K562 (cell line): ENCODE data around the gene MAML3. TPM values are rescaled to one million over a fixed set of nuclear protein-coding genes. Genes with fewer than 3 reads are reported as not detected.
A peak's percentile ranks its signal among the peaks of the same experiment; 100 is the strongest.

Source experiments
- ATAC-seq: fragments of 200-7000 bp; cut with Tn5 transposase; 3 replicates; pipeline ENCODE4 v1.9.1; 2020; ENCODE audit warnings: moderate library complexity
- BruUV-seq: library from RNA; stranded (reverse); fragments of 400-500 nt; replicated peaks from 2 replicates; lab custom pipeline; 2021; lab: Mats Ljungman, UMichigan
- CTCF ChIA-PET: fragments of 300-600 bp; formaldehyde crosslinking; extraction: SDS; loops from one replicate; lab custom pipeline; 2021; ENCODE audit warnings: low intra/inter-chr PET ratio; lab: Yijun Ruan, JAX
- POLR2A ChIA-PET: fragments of 300-600, 350-650 bp; sonication (Branson Sonifier 250); formaldehyde crosslinking; extraction: SDS; loops from one replicate; lab custom pipeline; 2021; ENCODE audit warnings: antibody characterized with exemption, inconsistent platforms; lab: Yijun Ruan, JAX
- DNase-seq, 4 experiments: peaks; one replicate each; pipeline versions ENCODE4 v3.0.0 to v3.0.0-alpha.2; 2011 to 2018; ENCODE audit warnings: low spot score in 3 of 4, mixed read lengths in 3 of 4; ENCODE audit errors: extremely low read depth in 1 of 4
- FAIRE-seq: peaks from 2 replicates; lab custom pipeline; 2011; peaks lifted over from hg19 to GRCh38; lab: Jason Lieb, UNC
- H2AFZ ChIP-seq: 2 replicates; pipeline ENCODE4 v1.6.0; 2011; ENCODE audit warnings: low read depth, low read length, control low read depth, inconsistent platforms
- H3K27ac ChIP-seq: fragments of 200-600 bp; 3 replicates; pipeline ENCODE4 v1.8.0; 2011; ENCODE audit warnings: low read depth, mild to moderate bottlenecking, control low read depth, inconsistent platforms, low read length, moderate library complexity, mixed read lengths; ENCODE audit errors: extremely low read depth
- H3K27me3 ChIP-seq, 2 experiments: fragments of 300-600 bp in 1 of 2; 2 replicates in 1 of 2; 3 replicates in 1 of 2; pipeline versions ENCODE4 v1.6.0 to v1.8.0; 2011; ENCODE audit warnings: inconsistent platforms in 2 of 2, low read length in 2 of 2, mild to moderate bottlenecking in 1 of 2, mixed read lengths in 1 of 2, moderate library complexity in 1 of 2; ENCODE audit not compliant: control insufficient read depth in 2 of 2, insufficient read depth in 2 of 2
- H3K36me3 ChIP-seq: fragments of 300-600 bp; 3 replicates; pipeline ENCODE4 v1.8.0; 2011; ENCODE audit warnings: mild to moderate bottlenecking, low read length, inconsistent platforms; ENCODE audit not compliant: control insufficient read depth, insufficient read depth
- H3K4me1 ChIP-seq, 2 experiments: fragments of 200-600 bp in 1 of 2; replicated peaks in 1 of 2; 2 replicates in 1 of 2; 3 replicates in 1 of 2; pipeline versions ENCODE4 v1.5.1 to v1.8.0; 2011; ENCODE audit warnings: inconsistent platforms in 2 of 2, low read length in 2 of 2, mild to moderate bottlenecking in 1 of 2, mixed read lengths in 1 of 2, moderate library complexity in 1 of 2; ENCODE audit not compliant: control insufficient read depth in 2 of 2, insufficient read depth in 2 of 2
- H3K4me2 ChIP-seq: 2 replicates; pipeline ENCODE4 v1.6.1; 2011; ENCODE audit warnings: low read length, control low read depth, inconsistent platforms, mixed read lengths; ENCODE audit not compliant: insufficient read depth
- H3K4me3 ChIP-seq: fragments of 200-600 bp; sonication (generic), shearing (Covaris generic); 2 replicates; pipeline ENCODE4 v1.5.1; 2016; ENCODE audit warnings: control low read depth, inconsistent platforms
- H3K79me2 ChIP-seq: fragments of 200-600 bp; 3 replicates; pipeline ENCODE4 v1.8.0; 2011; ENCODE audit warnings: low read length, inconsistent platforms; ENCODE audit not compliant: control insufficient read depth, insufficient read depth
- H3K9ac ChIP-seq, 2 experiments: 2 replicates each; pipeline versions ENCODE4 v1.6.0 to v1.6.1; 2011; ENCODE audit warnings: low read depth in 2 of 2, low read length in 2 of 2, control low read depth in 1 of 2, inconsistent platforms in 1 of 2, mild to moderate bottlenecking in 1 of 2, mixed read lengths in 1 of 2; ENCODE audit not compliant: insufficient read depth in 1 of 2
- H3K9me1 ChIP-seq: one replicate; pipeline ENCODE4 v1.6.0; 2011; ENCODE audit warnings: inconsistent platforms, mild to moderate bottlenecking, low read length, moderate library complexity; ENCODE audit not compliant: control insufficient read depth, insufficient read depth
- H3K9me3 ChIP-seq: replicated peaks from 2 replicates; pipeline ENCODE4 v1.5.1; 2011; ENCODE audit warnings: low read depth, low read length, inconsistent platforms; ENCODE audit not compliant: control insufficient read depth, insufficient read depth
- H4K20me1 ChIP-seq: replicated peaks from 2 replicates; pipeline ENCODE4 v1.6.1; 2011; ENCODE audit warnings: low read length, inconsistent platforms, mixed read lengths; ENCODE audit not compliant: control insufficient read depth, insufficient read depth
- ARNT ChIP-seq, 2 experiments: fragments of 450-650 bp; IDR thresholded peaks; 2 replicates each; pipeline ENCODE4 v1.6.1; 2016; ENCODE audit warnings: mild to moderate bottlenecking in 1 of 2
- GMEB1 ChIP-seq: fragments of 250-450 bp; sonication (Bioruptor Pico); IDR thresholded peaks from 2 replicates; pipeline ENCODE4 v1.4.0; 2020; ENCODE audit warnings: mild to moderate bottlenecking
- ILF3 ChIP-seq: fragments of 450-650 bp; IDR thresholded peaks from 2 replicates; pipeline ENCODE4 v1.6.1; 2018; ENCODE audit warnings: antibody characterized with exemption, mild to moderate bottlenecking, moderate library complexity, borderline replicate concordance
- JUND ChIP-seq, 2 experiments: IDR thresholded peaks; 2 replicates in 1 of 2; 3 replicates in 1 of 2; pipeline ENCODE4 v1.6.1; 2011; ENCODE audit warnings: borderline replicate concordance in 2 of 2, low read depth in 2 of 2, low read length in 2 of 2, improper control_type of control experiment in 1 of 2, missing biosample characterization in 1 of 2, missing genetic modification characterization in 1 of 2, missing genetic modification reagents in 1 of 2
- SMC3 ChIP-seq: conservative IDR thresholded peaks from 2 replicates; pipeline ENCODE4 v1.6.1; 2011; ENCODE audit warnings: low read depth, low read length, improper control_type of control experiment; ENCODE audit not compliant: insufficient read depth
- STAT5A ChIP-seq: IDR thresholded peaks from 2 replicates; pipeline ENCODE4 v1.6.1; 2012; ENCODE audit warnings: low read length, inconsistent platforms, borderline replicate concordance
- TEAD1 ChIP-seq, 2 experiments: fragments of 450-650 bp in 1 of 2; sonication (generic) in 1 of 2; formaldehyde crosslinking; IDR thresholded peaks; 2 replicates each; pipeline versions ENCODE4 v1.4.0 to v1.8.0; 2020 to 2022; ENCODE audit warnings: mild to moderate bottlenecking in 2 of 2, missing genetic modification reagents in 1 of 2
- TGIF2 ChIP-seq: sonication (generic); formaldehyde crosslinking; IDR thresholded peaks from 2 replicates; pipeline ENCODE4 v1.8.1; 2022; ENCODE audit warnings: mild to moderate bottlenecking, missing genetic modification reagents, moderate library complexity
- ZKSCAN8 ChIP-seq: fragments of 200-800 bp; sonication (Bioruptor generic); IDR thresholded peaks from 2 replicates; pipeline ENCODE4 v1.6.1; 2016; ENCODE audit warnings: missing genetic modification characterization, missing compliant biosample characterization
- ZNF165 ChIP-seq: fragments of 250-450 bp; sonication (Bioruptor Pico); IDR thresholded peaks from 2 replicates; pipeline ENCODE4 v1.4.0; 2020; ENCODE audit warnings: borderline replicate concordance
- ZNF197 ChIP-seq: fragments of 200-800 bp; sonication (Bioruptor generic); IDR thresholded peaks from 2 replicates; pipeline ENCODE4 v1.6.1; 2016; ENCODE audit warnings: low read depth, missing genetic modification characterization, missing compliant biosample characterization
- ZNF75A ChIP-seq: fragments of 450-650 bp; formaldehyde crosslinking; IDR thresholded peaks from 2 replicates; pipeline ENCODE4 v1.4.0; 2020; ENCODE audit warnings: mild to moderate bottlenecking
- ZNF778 ChIP-seq: fragments of 450-650 bp; formaldehyde crosslinking; IDR thresholded peaks from 2 replicates; pipeline ENCODE4 v1.4.0; 2020; ENCODE audit warnings: mild to moderate bottlenecking, moderate library complexity
- WGBS: fragments of 100-300 bp; shearing (Covaris generic); methylation state at CpG from one replicate; pipeline ENCODE4 v1.1.6; 2016; ENCODE audit warnings: low coverage, mixed read lengths; ENCODE audit not compliant: insufficient coverage; ENCODE audit errors: missing lambda C conversion rate; 5-methylcytosine and 5-hydroxymethylcytosine counted together
- in situ Hi-C: fragments of 300-500 bp; cut with MboI; formaldehyde crosslinking; loops from 4 replicates; pipeline ENCODE4 v1.15.0; 2018; ENCODE audit warnings: inconsistent platforms, mixed read lengths
- intact Hi-C: fragments of 100-400 bp; cut with micrococcal nuclease; formaldehyde crosslinking; loops from 2 replicates; pipeline ENCODE4 v1.14.2; 2022
- polyA plus RNA-seq, 8 experiments: library from polyadenylated mRNA; depleted of rRNA in 4 of 8; stranded (reverse) in 5 of 8; unstranded in 3 of 8; fragments of >200 nt; fragmentation: Nextera tagmentation in 2 of 8; fragmentation: Illumina TruSeq in 1 of 8; extraction: Ambion mirVana in 2 of 8; extraction: Trizol in 1 of 8; gene quantifications; 2 replicates each; pipeline versions ENCODE4 v1.2.1 to v1.2.3, GENCODE V29; 2011 to 2014; ENCODE audit warnings: inconsistent platforms in 1 of 8, missing spikeins in 1 of 8
- total RNA-seq, 7 experiments: library from RNA; depleted of rRNA in 6 of 7; stranded (reverse); fragments of >200 nt in 6 of 7; fragmentation: Illumina TruSeq in 2 of 7; extraction: Trizol in 2 of 7; gene quantifications; 2 replicates each; pipeline versions ENCODE4 v1.2.1 to v1.2.3, GENCODE V29; 2011 to 2021; ENCODE audit warnings: low replicate concordance in 1 of 7

MAML3 gene
- total and polyA plus RNA-seq, 9 of the 15 experiments (the other 6 are each of a cell fraction or from before 2014, with no cell fraction given) = 0.01 to 0.55 (median 0.25) TPM

- in situ Hi-C loops (no loop called here), intact Hi-C loops (loop anchor here (1.0 kb wide), 2 partner anchors 114 to 167 kb away; no protein-coding TSS in a partner anchor)
- POLR2A ChIA-PET = no interaction called here
- 0% methylated on average over 4 of the region's 4 CpGs for WGBS
- Histone ChIP-seq H3K9me3 (no peaks in the 10 kb centered on the region), H3K4me1 (no peaks in the 10 kb centered on the region), H3K4me3 (no peak overlapping the region), H3K9ac (no peak overlapping the region), H3K27ac (no peak overlapping the region), H3K36me3 (no peaks in the 10 kb centered on the region), H3K79me2 (no peaks in the 10 kb centered on the region), H2AFZ (no peak overlapping the region), H3K4me2 (no peak overlapping the region), H3K27me3 (peaks cover 14 to 23% of the 10 kb centered on the region in 2 experiments), H4K20me1 (no peaks in the 10 kb centered on the region), H3K9me1 (no peaks in the 10 kb centered on the region)
- no TSS peak for BruUV-seq
- ATAC-seq (peak; percentile 85), DNase-seq (peak in 3 of 4 experiments; percentile 17 to 34 (median 30)), FAIRE-seq (peak; percentile 73)
- CTCF ChIA-PET = interaction anchor here (0.7 kb wide), 1 partner anchor 112 kb away, joined by 3 read pairs; no protein-coding TSS in a partner anchor
- TF ChIP-seq SMC3 (peak; percentile 34; the same call in 1 of the 2 replicates), JUND (IDR thresholded peaks at IDR 0.05; ENCODE audit: borderline replicate concordance, low read depth, low read length) (no peak), JUND (tag; IDR thresholded peaks at IDR 0.05; ENCODE audit: borderline replicate concordance, low read depth, low read length) (no peak), ILF3 (no peak), ZKSCAN8 (no peak), ARNT (IDR thresholded peaks at IDR 0.05) (no peak), ZNF165 (CRISPR knock-in tag) (no peak), ZNF778 (CRISPR knock-in tag) (no peak), ZNF197 (CRISPR knock-in tag) (no peak), TGIF2 (no peak), TEAD1 (CRISPR knock-in tag; IDR thresholded peaks at IDR 0.05) (no peak), GMEB1 (CRISPR knock-in tag) (no peak), ZNF75A (CRISPR knock-in tag) (no peak), STAT5A (no peak)
Measured at GRCh38 chr4:139768896-139769295, 385.1 kb downstream of the MAML3 start.
